Erythroblast (primary cell): ENCODE results near the gene NFYA.
"Not testable (repeated sequence)": the region's sequence is repeated elsewhere in the genome, so short reads cannot be mapped to it uniquely, and the experiment has no call there.

Source experiments
- DNase-seq, 2 experiments: peaks; one replicate each; lab custom pipeline; 2025; lab: John Stamatoyannopoulos, UW
- GATA1 ChIP-seq: IDR thresholded peaks from 2 replicates; pipeline ENCODE4 v1.6.1; 2011; ENCODE audit warnings: low read depth, mild to moderate bottlenecking, control low read depth, low read length, moderate library complexity
- POLR2A ChIP-seq: IDR thresholded peaks from 2 replicates; pipeline ENCODE4 v1.6.1; 2011; ENCODE audit warnings: mild to moderate bottlenecking, low read length

The NFYA gene

DNA sequence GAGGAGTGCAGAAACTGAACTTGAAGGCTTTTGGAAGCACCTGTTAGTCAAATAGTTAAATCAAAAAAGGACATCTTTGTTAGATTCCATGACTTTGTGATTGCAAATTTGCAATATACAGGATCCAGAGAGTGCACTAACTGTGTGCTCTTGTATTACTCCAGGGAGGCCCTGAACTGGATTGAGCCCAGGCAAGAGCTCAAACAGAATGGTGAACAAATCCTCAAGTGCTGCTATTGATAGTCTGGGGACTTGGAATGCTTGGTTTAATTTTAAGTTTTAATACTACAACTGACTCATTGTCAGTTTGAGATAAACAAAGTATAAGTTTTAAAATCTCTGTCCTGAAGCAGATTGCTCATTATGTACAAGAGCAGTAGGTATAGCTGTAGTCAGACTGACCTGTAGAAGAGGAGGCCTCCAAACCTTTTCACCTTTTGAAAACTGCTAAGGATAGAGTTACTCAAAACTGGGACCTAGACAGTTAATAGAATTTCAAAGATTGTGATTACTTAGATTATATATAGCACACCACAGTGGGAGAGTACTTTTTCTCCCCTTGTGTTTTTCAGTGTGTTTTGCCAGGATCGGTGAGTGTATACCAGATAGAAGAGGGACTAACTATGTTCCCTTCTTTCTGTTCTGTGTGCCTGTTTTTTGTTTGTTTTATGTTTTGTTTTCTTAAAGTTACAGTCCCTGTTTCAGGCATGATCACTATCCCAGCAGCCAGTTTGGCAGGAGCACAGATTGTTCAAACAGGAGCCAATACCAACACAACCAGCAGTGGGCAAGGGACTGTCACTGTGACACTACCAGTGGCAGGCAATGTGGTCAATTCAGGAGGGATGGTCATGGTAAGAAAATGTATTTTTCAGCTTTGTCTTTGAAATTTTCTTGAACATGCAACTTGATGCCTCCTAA is 18.3 kb downstream of the NFYA start:
- no peak for TF ChIP-seq GATA1
- TF ChIP-seq POLR2A: no peak
- no peak for DNase-seq

DNA sequence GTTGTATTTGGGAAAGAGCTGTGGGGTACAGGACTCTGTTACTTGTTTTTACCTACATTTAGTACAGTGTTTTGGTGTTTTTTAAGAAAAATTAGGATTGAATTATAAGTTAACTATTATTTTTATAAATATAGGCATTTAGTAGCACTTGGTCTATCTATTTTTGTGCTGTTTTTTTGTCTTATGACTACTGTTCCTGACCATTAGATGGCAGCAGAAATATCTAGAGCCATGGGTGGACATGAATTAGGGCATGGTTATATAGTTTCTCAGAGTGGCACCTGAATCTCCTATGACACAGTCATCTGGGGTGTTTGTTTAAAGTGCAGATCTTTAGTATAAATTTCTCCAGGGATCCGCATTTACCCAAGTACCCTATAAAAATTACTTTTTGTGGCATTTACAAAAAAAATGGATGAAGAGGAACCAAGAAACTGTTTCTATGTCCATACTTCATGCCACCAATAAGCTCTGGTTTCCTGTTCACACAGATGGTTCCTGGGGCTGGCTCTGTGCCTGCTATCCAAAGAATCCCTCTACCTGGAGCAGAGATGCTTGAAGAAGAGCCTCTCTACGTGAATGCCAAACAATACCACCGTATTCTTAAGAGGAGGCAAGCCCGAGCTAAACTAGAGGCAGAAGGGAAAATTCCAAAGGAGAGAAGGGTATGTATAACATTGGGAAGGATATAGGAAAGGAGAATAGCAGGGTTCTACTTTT is 19.8 kb downstream of the NFYA start:
- TF ChIP-seq POLR2A (no peak), GATA1 (no peak)
- peak; percentile 29 to 47 for DNase-seq

DNA sequence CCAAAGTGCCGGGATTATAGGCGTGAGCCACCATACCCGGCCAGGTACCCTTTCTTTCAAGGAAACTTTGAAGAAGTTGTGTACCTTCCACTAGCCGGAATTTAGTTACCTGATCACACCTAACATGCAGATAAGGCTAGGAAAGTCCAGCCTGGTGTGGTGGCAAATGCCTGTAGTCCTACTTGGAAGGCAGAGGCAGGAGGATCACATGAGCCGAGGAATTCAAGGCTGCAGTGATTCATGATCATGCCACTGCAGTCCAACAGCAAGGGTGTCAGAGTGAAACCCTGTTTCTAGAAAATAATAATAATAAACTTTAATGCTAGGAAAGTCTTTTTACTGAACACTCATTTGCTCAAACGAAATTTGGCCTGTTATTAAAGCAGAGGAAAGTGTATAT is 21.0 kb downstream of the NFYA start:
- no peak for TF ChIP-seq GATA1
- no peak for DNase-seq

DNA sequence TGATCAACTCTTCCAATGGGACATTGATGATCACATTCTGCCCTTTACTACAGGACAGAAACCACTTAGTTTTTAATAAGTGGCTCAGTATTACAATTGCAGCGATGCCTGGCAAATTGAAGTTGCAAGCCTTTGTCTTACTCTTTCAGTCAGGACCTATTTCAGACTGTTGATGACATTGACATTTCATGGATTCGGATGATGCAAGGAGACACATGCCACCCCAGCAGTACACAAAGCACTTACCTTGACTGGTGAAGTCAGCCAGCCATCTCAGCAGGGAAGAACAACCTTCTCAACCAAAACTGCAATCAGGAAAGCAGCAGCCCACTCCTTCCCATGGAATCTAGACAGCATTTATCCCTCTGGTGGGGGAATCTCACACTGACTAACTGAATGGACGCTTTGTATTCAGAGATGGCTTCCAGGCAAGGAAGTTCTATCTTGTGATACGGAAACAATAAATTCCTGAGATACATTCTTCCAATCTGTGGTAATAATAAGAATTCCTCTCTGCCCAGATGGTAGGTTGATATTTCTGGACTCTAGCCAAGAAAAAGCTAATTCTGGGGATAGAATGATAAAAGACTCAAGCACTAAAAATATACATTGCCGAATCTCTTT is 24.8 kb downstream of the NFYA start:
- no peak for TF ChIP-seq POLR2A
- no peak for TF ChIP-seq GATA1
- no peak for DNase-seq

DNA sequence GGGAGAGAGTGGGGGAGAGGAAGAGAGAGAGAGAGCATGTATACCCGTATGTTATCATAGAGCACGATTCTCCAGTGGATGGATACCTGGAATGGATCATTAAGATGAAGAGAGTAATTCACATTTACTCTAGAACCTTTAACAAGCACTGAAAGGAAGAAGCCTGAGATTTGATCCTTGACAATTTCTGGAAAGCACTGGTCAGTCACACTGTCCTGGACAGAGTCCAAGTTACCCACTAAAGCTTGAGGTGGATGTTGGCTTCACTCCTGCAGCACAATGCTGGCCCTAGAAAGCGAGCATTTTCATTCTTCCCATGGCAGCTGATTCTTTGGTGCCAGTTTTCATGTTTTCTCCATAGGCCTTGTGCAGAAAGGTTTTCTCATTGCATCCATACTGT is 25.6 kb downstream of the NFYA start:
- no peak for DNase-seq
- TF ChIP-seq POLR2A: no peak
- TF ChIP-seq GATA1: no peak

DNA sequence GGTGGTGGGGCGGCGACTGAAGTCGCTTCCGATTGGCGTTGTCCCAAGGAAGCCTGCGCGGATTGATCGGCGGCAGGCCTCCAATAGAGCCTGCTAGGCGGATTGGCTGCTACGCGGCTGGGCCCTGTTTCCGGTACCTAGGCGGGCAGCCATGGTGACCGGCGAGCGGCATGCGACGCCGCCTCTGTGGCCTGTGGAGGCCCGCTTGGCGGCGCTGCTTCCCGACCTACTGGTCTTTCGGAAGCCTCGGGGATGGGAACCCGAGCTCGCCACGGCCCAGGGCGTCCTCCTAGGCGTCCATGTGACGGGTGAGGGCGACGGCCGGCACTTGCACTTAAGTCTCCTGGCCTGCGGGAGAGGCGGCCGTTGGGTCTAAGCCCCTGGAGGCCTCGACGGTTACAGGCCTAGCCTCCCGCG is 28.1 kb downstream of the NFYA start:
- TF ChIP-seq GATA1 (no peak), POLR2A (no peak)
- no peak for DNase-seq

DNA sequence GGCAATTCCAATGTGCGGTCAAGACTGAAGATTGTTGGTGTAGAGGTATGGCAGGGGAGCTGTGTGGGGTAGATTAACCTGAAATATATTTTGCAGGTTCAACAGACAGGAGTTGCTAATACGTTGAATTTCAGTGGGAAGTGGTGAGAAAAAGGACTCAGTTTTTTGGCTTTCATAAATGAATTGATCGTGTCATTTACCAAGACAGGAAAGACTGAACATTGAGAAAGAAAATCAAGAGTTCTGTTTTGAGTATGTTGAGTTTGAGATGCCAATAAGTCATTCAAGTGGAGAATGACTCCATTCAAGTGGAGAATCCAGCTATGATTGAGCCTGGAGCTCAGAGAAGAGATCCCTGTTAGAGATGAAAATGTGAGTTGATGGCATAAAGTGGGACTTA is 31.1 kb downstream of the NFYA start:
- DNase-seq: no peak

DNA sequence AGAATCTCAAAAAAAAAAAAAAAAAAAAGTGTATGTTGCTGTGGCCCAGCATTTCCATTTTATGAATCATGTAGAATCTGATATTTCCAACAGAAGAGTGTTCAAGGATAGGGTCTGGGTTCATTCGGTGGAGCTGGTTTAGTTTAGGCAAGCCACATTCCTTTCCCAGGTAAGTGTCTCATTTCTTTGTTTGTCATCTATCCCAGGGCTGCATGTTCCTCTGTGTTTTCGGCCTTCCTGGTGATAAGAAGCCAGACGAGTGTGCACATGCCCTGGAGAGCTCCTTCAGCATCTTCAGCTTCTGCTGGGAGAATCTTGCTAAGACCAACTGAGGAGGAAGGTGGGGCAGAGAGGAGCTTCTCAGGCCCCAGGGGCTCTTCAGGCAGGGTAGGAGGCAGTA is 38.2 kb downstream of the NFYA start:
- DNase-seq: no peak

More for the DNA sequence above, 31.1 kb downstream of the NFYA start:
- TF ChIP-seq GATA1 (no peak), POLR2A (no peak)

DNA sequence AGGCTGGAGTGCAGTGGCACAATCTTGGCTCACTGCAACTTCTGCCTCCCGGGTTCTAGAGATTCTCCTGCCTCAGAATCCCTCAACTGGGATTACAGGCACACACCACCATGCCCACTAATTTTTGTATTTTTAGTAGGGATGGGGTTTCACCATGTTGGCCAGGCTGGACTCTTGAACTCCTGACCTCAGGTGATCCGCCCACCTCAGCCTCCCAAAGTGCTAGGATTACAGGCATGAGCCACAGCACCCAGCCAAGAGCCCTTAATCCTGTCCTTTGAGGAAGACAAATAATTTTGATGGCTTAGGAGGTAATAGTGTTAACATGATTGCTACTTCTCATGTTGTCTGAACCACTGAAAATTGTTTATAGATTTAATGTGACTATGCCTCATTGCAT is 42.3 kb downstream of the NFYA start:
- DNase-seq: not testable (repeated sequence)

More for the DNA sequence above, 38.2 kb downstream of the NFYA start:
- TF ChIP-seq GATA1 (no peak), POLR2A (no peak)

DNA sequence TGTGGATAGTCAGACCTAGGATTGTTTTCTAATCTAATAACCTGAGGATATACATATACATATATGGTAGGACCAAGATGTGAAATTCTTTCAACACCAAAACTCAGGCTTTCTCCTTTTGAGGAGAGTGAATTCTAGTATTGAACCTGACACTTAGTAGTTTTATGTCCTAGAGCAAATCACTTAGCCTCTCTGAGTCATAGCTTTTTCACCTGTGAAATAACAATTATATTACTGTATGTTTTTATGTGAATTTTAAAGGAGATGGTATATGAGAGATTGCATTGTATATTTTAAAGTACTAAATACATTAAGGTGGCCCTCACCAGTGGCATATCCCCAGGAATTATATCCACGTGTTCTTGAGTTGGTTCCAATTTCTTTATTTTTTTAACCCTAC is 46.7 kb downstream of the NFYA start:
- TF ChIP-seq GATA1: no peak
- TF ChIP-seq POLR2A: no peak
- no peak for DNase-seq

DNA sequence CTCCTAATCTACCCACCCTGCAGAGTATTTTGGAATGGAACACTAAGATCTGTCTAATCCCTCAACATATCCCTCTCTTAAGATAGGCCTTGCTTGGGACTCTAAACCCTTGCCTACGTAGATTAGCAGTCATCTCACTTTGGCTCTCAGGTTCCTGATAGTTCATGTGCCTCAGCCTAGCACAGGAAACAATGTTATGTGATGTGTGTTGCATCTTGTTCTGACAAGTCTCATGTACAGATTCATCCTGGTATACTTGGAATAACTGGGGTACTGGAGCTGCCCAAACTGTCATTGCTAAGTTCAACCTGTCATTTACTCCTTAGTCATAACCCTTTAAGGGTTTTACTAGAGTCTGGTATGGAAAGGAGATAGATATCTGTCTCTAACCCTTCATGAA is 47.3 kb downstream of the NFYA start:
- no peak for TF ChIP-seq POLR2A
- TF ChIP-seq GATA1: no peak
- DNase-seq: no peak

DNA sequence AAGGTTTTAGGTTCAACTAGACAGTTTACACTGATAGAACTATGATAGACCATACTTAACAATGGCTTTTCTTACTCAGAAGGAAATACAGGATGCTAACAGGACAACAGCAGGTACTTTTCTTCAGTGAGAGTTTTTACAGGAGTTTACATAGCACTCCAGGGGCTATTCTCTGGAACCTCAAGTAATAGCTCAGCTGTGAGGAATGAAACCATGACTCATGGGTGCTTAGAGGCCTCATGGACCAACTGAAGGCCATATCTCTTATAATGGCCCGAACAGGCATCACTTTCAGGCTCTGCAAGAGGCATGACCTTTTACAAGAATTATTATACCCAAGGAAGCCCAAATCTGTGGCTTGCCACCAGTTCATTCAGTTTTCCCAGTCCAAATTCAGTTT is 49.6 kb downstream of the NFYA start:
- no peak for DNase-seq
- no peak for TF ChIP-seq GATA1
- no peak for TF ChIP-seq POLR2A

DNA sequence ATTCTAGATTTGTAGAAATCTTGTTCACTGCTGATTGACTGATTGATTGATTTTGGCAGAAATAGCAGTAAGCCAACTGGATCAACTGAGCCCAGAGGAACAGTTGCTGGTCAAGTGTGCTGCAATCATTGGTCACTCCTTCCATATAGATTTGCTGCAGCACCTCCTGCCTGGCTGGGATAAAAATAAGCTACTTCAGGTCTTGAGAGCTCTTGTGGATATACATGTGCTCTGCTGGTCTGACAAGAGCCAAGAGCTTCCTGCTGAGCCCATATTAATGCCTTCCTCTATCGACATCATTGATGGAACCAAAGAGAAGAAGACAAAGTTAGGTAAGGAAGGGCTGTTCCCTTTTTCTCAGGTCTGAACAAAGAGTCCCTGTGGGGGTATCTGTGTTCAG is 50.1 kb downstream of the NFYA start:
- DNase-seq: no peak
- TF ChIP-seq POLR2A (no peak), GATA1 (no peak)

DNA sequence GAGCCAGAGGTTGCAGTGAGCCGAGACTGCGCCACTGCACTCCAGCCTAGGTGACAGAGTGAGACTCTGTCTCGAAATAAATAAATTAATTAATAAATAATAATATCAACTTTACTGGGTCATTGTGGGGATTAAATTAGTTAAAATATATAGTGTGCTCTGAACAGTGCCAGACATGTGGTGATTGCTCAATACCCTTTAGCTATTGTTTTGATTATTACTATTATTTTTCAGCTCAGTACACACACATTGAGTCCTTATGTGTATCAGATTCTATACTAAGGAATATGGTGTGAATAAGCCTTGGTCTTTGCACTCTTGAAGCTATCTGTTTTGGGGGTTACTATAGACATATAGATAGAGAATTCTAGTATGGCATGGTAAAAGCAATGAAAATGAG is 52.5 kb downstream of the NFYA start:
- DNase-seq: no peak

DNA sequence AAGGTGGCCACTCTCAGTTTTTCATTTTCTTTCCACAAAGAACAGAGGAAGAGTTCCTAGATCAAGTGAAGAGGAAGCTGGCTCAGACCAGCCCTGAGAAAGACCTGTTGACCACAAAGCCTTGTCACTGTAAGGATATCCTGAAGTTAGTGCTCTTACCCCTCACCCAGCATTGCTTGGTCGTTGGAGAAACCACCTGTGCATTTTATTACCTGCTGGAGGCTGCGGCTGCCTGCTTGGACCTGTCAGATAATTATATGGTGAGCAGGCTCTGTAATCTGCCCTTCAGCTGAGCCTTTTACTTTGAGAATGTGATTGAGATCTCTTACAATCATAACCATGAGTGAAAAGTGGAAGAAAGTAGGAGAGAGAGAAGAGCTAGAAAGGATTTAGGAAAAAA is 59.5 kb downstream of the NFYA start:
- no peak for DNase-seq
- TF ChIP-seq GATA1 (no peak), POLR2A (no peak)

More for the DNA sequence above, 52.5 kb downstream of the NFYA start:
- TF ChIP-seq GATA1 (no peak), POLR2A (no peak)
